ENCODE results near the gene EMC1. TPM values are rescaled to one million over a fixed set of nuclear protein-coding genes. Genes with fewer than 3 reads are reported as not detected.

The EMC1 gene
- total RNA-seq, 2 experiments from 2014 or later, result 41.3 to 50.1 TPM

DNA sequence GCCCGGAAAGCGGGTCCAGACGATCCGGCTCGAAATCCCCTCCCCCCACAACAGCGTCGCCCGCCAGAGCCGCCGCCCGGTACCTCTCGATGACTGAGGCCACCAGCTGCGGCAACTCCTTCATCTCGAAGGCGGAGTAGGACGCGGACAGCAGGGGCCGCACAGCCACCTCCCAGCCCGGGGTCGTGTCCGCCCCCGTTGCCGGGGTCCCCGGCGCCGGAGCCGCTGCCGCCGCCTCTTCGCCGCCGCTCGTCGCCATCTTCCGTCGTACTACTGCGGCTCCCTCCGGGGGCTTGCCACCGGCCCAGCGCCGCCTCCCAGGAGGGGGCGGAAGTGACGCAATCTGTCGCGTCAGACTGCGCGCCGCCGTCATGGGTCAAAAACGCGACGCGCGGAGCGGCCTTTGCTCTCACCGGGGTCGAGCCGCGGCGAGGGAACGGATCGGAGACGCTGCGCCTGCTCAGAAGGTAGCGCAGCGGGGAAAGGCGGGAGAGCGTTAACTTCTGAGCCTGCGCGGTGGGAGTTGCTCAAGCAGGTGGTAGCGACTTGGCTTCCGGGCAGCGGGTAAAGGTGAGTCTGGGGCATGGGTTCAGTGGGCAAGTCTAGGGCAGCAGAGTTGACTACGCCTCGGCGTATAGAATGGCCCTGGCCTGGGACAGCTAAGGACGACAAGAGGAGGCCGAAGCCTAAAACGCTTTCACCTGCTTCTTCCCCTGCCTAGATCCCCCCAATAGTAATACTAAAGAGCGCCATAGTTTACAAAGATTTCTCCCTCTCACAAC, 41.1 kb downstream of the EMC1 start, which contains the start of gene UBR4:
Gene UBR4, minus strand, starts transcription at position 277 of the 782 bp plus-strand sequence. Its CDS starts 18 bp downstream, at position 259.
- no TSS peak for BruUV-seq (replicated peaks)
- Histone ChIP-seq H3K4me2 (ENCODE audit: low read length) (peak within 1 kb of the TSS; percentile 90), H3K9me2 (ENCODE audit: insufficient read depth, low read length) (no peaks in the 10 kb centered on the region), H3K9me3 (ENCODE audit: low read length) (no peaks in the 10 kb centered on the region), H3K79me2 (ENCODE audit: insufficient read depth, low read depth, low read length) (peaks cover 93% of the 10 kb centered on the region), H4K20me1 (ENCODE audit: insufficient read depth, low read length) (peaks cover 27% of the 10 kb centered on the region), H3K4me3 (ENCODE audit: low read depth, low read length, poor library complexity, severe bottlenecking) (peak within 1 kb of the TSS; percentile 92), H3K27ac (ENCODE audit: low read depth, low read length, poor library complexity, severe bottlenecking) (peak within 1 kb of the TSS; percentile 78), H3K36me3 (ENCODE audit: insufficient read depth, low read length) (peaks cover 54% of the 10 kb centered on the region), H3K4me1 (ENCODE audit: insufficient read depth, low read length, poor library complexity, severe bottlenecking) (peaks cover 52% of the 10 kb centered on the region), H2AFZ (ENCODE audit: low read length) (peak within 1 kb of the TSS; percentile 65)
- TF ChIP-seq EZH2phosphoT487 (IDR thresholded peaks at IDR 0.05; ENCODE audit: borderline replicate concordance, low read depth, low read length), result no peak
- TF ChIP-seq, protein P1, sequence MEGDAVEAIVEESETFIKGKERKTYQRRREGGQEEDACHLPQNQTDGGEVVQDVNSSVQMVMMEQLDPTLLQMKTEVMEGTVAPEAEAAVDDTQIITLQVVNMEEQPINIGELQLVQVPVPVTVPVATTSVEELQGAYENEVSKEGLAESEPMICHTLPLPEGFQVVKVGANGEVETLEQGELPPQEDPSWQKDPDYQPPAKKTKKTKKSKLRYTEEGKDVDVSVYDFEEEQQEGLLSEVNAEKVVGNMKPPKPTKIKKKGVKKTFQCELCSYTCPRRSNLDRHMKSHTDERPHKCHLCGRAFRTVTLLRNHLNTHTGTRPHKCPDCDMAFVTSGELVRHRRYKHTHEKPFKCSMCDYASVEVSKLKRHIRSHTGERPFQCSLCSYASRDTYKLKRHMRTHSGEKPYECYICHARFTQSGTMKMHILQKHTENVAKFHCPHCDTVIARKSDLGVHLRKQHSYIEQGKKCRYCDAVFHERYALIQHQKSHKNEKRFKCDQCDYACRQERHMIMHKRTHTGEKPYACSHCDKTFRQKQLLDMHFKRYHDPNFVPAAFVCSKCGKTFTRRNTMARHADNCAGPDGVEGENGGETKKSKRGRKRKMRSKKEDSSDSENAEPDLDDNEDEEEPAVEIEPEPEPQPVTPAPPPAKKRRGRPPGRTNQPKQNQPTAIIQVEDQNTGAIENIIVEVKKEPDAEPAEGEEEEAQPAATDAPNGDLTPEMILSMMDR (conservative IDR thresholded peaks at IDR 0.05; ENCODE audit: low read length), result no peak
- ChIA-PET POLR2A (interaction anchor here (0.5 to 1.2 kb wide), 2 partner anchors 41 to 42 kb away, joined by 3 to 6 read pairs; partner anchors contain the start of genes EMC1 and MRTO4), CTCF (ENCODE audit: unreplicated experiment) (no interaction called here)
- DNase-seq (ENCODE audit: low spot score), result peak; percentile 97
- intact Hi-C loops (cut with micrococcal nuclease; ENCODE audit: unreplicated experiment), result loop anchor here (1.0 kb wide), 1 partner anchor 41 kb away; the partner anchor contains the start of genes EMC1 and MRTO4

DNA sequence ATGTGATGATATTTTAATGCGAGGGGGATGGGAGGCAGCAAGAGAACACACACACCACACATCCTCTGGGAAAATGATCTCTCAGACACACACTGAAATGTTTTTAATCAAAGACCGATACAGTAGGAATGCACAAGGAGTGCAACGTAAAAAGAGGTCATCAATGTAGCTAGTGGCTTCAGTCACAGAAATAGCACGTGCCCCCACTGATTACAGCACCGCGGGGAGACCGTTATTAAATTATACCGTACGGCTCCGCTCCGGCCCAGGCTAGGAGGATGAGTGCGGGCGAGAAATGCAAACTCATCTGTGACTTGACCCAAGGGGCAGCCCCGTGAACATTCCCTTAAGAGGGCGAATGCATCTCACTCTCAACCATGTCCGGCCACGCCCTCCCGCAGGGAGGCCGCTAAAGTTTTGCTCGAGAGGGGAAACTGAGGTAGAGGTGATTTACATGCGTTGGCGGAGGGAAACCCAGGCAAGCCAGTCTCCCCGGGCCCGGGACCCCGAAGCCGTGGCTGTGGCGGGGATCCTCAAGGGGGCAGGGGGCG, 41.8 kb downstream of the EMC1 start:
- Histone ChIP-seq H3K9me2 (ENCODE audit: insufficient read depth, low read length) (no peaks in the 10 kb centered on the region), H2AFZ (ENCODE audit: low read length) (peak overlapping the region; percentile 65), H3K36me3 (ENCODE audit: insufficient read depth, low read length) (peaks cover 54% of the 10 kb centered on the region), H3K27ac (ENCODE audit: low read depth, low read length, poor library complexity, severe bottlenecking) (peak overlapping the region; percentile 78), H3K4me2 (ENCODE audit: low read length) (peak overlapping the region; percentile 90), H4K20me1 (ENCODE audit: insufficient read depth, low read length) (peaks cover 34% of the 10 kb centered on the region), H3K79me2 (ENCODE audit: insufficient read depth, low read depth, low read length) (peaks cover 96% of the 10 kb centered on the region), H3K4me3 (ENCODE audit: low read depth, low read length, poor library complexity, severe bottlenecking) (peak overlapping the region; percentile 92), H3K4me1 (ENCODE audit: insufficient read depth, low read length, poor library complexity, severe bottlenecking) (peaks cover 56% of the 10 kb centered on the region), H3K9me3 (ENCODE audit: low read length) (no peaks in the 10 kb centered on the region)
- DNase-seq (ENCODE audit: low spot score), result peak; percentile 74
- BruUV-seq (replicated peaks), result no TSS peak
- POLR2A ChIA-PET, result interaction anchor here (1.2 kb wide), 1 partner anchor 42 kb away, joined by 6 read pairs; the partner anchor contains the start of genes EMC1 and MRTO4
- no peak for TF ChIP-seq EZH2phosphoT487 (IDR thresholded peaks at IDR 0.05; ENCODE audit: borderline replicate concordance, low read depth, low read length)
- TF ChIP-seq, protein P1 (conservative IDR thresholded peaks at IDR 0.05; ENCODE audit: low read length), result no peak
- intact Hi-C loops (cut with micrococcal nuclease; ENCODE audit: unreplicated experiment), result no loop called here
- CTCF ChIA-PET (ENCODE audit: unreplicated experiment), result no interaction called here

Measured in OCI-LY7 (cell line).